Heart left ventricle (tissue), 16 donors: Measurements from ENCODE around the gene FZD1. TPM values are rescaled to one million over a fixed set of nuclear protein-coding genes. Genes with fewer than 3 reads are reported as not detected.

Experiments
- ATAC-seq, 4 donors: fragments of 200-7000 bp; cut with Tn5 transposase; one replicate each; pipeline ENCODE4 v1.9.1; 2020 to 2022; ENCODE audit warnings: moderate library complexity in 4 of 4, mild to moderate bottlenecking in 3 of 4, moderate number of reproducible peaks in 1 of 4
- DNase-seq, 5 donors: peaks; one replicate each; pipeline ENCODE4 v3.0.0-alpha.2; 2020
- H3K27ac ChIP-seq, 12 donors: fragments of 200-600 bp; sonication (generic) in 4 of 12; one replicate each; pipeline versions ENCODE4 v1.5.0 to v1.8.0; 2016 to 2022; ENCODE audit warnings: mild to moderate bottlenecking in 2 of 12
- H3K27me3 ChIP-seq, 9 donors: fragments of 200-600 bp; sonication (generic) in 2 of 9; one replicate each; pipeline versions ENCODE4 v1.5.1 to v1.8.0; 2016 to 2022; ENCODE audit warnings: mild to moderate bottlenecking in 3 of 9
- H3K36me3 ChIP-seq, 9 donors: fragments of 200-600 bp; sonication (generic) in 2 of 9; one replicate each; pipeline versions ENCODE4 v1.5.0 to v1.8.0; 2018 to 2022; ENCODE audit warnings: mild to moderate bottlenecking in 2 of 9
- H3K4me1 ChIP-seq, 12 donors: fragments of 200-600 bp; sonication (generic) in 4 of 12; one replicate each; pipeline versions ENCODE4 v1.5.0 to v1.8.0; 2016 to 2022; ENCODE audit warnings: mild to moderate bottlenecking in 3 of 12
- H3K4me3 ChIP-seq, 12 donors: fragments of 200-600 bp; sonication (generic) in 4 of 12; one replicate each; pipeline versions ENCODE4 v1.5.0 to v1.8.0; 2017 to 2022; ENCODE audit warnings: mild to moderate bottlenecking in 9 of 12, moderate library complexity in 4 of 12
- H3K9me3 ChIP-seq, 12 donors: fragments of 200-600 bp; sonication (generic) in 4 of 12; one replicate each; pipeline versions ENCODE4 v1.5.0 to v1.8.0; 2016 to 2022; ENCODE audit warnings: mild to moderate bottlenecking in 1 of 12
- POLR2A ChIP-seq, 2 donors: fragments of 450-650 bp; IDR thresholded peaks; one replicate each; pipeline ENCODE4 v1.6.1; 2017; ENCODE audit warnings: antibody characterized with exemption in 2 of 2, mild to moderate bottlenecking in 2 of 2, moderate library complexity in 2 of 2
- WGBS, 4 donors: extraction: QIAGEN DNeasy Blood & Tissue Kit in 2 of 4; methylation state at CpG; one replicate each; pipeline versions ENCODE4 v1.1.5 to v1.1.7; 2013 to 2018; 5-methylcytosine and 5-hydroxymethylcytosine counted together
- intact Hi-C, 10 donors: fragments of 100-400 bp; cut with DNase I; formaldehyde crosslinking; loops; one replicate each; pipeline versions ENCODE4 v1.11.1 to v1.14.2; 2022
- polyA plus RNA-seq, 2 donors: library from polyadenylated mRNA; stranded (reverse); fragments of 200-250 nt; gene quantifications; one replicate each; pipeline ENCODE4 v1.2.3, GENCODE V29; 2013
- total RNA-seq, 9 donors: library from RNA; depleted of rRNA in 2 of 9; stranded (reverse); fragments of >200 nt in 2 of 9; fragmentation: NEBNext Ultra II Directional in 3 of 9; extraction: Animal tissue kit (Norgen Biotek cat#: 25700) in 3 of 9; gene quantifications; one replicate each; pipeline versions ENCODE4 v1.1.0 to v1.2.4, GENCODE V29; 2016 to 2023
- TF ChIP-seq, protein P1 (sequence below), 12 donors: fragments of 200-600 bp; sonication (generic) in 4 of 12; IDR thresholded peaks; one replicate each; pipeline versions ENCODE4 v1.5.0 to v1.8.0; 2018 to 2022; ENCODE audit warnings: antibody characterized with exemption in 12 of 12, mild to moderate bottlenecking in 5 of 12
- donor health status: ischemic (EF 13 %, LVEDD 7.1; RV severe dilation, severe dysfunction).
- donor health status: healthy with polysubstance abuse.
- donor health status: DM: no; HTN: yes; CAD: no.
- donor health status: DM: no; HTN: no; CAD: no.
- donor health status: ischemic (EF 25% LVEDD 6.9; RV normal size, moderate dysfunction).
- donor health status: ischemic (EF 25% LVEDD 5.7; RV mildly dilated, moderate dysfunction).
- donor health status: healthy.
- donor health status: DM: yes; HTN: yes; CAD: no.
- donor health status: ischemic (EF 35%, LVEDD 5.7; RV mildly dilated, moderate dysfunction).
- donor health status: nonischemic (EF 11% LVEDD 7.7; RV severe dilation, severe dysfunction).
- donor health status: DM: yes; HTN: yes; CAD: no.
- donor health status: PGD.
- donor health status: ischemic (EF 29% LVEDD 5.4; RV normal size, mild dysfunction).
- donor health status: nonischemic (EF 23%, LVEDD 6.1; RV moderate dilation, normal function).

The FZD1 gene
- total and polyA plus RNA-seq, 11 donors: 4.7 to 29.8 (median 16.5) TPM

DNA sequence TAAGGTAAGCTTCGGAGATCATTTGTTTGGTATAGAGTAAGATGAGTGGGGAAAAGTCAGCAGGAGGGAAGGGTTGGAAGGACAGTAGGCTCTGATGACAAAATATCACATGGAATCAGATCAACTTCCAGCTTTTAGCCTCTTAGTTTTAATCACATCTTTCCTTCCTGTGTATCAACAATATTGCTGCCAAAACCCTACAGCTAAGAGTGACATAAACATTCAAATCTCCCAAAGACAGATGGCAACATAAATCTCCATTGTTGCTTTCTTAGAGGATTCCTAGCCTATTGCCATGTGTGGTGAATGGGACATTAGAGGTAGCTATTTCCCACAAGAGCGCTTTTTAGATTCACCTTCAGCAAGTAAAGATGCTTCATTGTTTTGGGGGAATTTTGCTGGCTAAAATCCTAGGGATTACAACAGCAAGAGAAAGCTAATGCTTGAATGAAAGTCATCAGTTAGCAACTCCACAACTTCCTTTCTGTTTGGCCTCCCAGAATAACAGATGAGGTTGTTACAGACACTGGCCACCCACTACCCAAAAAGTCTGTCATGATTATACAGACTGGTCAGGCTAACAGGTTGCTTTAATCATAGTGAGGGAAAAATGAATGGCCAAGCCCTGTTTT is 35.2 kb upstream of the FZD1 start:
- 88 to 93% (median 91%) methylated on average over 2 of the region's 2 CpGs for WGBS, 4 donors

DNA sequence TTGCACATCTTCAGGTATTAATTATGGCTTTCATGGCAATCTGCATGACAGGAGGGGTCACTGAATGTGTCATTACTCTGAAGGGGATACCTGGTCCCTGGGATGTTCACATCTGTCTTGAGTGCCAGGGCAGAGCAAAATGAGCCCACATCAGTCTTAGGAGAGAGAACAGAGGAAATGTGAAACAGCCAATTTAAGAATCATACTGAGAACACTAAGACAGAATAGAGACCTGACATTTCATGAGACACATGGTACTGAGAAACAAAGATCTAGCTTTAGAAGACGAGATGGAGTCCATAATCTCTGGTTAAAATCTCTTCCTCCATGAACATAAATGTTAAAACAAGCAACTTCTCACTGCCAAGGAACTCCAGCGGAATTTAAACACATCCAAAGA is 34.1 kb upstream of the FZD1 start:
- Histone ChIP-seq H3K4me3 (no peak overlapping the region), H3K27ac (no peak overlapping the region), H3K4me1 (no peaks in the 10 kb centered on the region), H3K27me3 (no peaks in the 10 kb centered on the region), H3K9me3 (peaks cover 0 to 8% (median 0%) of the 10 kb centered on the region in 12 donors), H3K36me3 (no peaks in the 10 kb centered on the region)
- WGBS, 4 donors: 90 to 96% (median 94%) methylated on average over 2 of the region's 2 CpGs
- intact Hi-C loops: no loop called here
- DNase-seq (no peak), ATAC-seq (no peak)
- TF ChIP-seq, protein P1, sequence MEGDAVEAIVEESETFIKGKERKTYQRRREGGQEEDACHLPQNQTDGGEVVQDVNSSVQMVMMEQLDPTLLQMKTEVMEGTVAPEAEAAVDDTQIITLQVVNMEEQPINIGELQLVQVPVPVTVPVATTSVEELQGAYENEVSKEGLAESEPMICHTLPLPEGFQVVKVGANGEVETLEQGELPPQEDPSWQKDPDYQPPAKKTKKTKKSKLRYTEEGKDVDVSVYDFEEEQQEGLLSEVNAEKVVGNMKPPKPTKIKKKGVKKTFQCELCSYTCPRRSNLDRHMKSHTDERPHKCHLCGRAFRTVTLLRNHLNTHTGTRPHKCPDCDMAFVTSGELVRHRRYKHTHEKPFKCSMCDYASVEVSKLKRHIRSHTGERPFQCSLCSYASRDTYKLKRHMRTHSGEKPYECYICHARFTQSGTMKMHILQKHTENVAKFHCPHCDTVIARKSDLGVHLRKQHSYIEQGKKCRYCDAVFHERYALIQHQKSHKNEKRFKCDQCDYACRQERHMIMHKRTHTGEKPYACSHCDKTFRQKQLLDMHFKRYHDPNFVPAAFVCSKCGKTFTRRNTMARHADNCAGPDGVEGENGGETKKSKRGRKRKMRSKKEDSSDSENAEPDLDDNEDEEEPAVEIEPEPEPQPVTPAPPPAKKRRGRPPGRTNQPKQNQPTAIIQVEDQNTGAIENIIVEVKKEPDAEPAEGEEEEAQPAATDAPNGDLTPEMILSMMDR (IDR thresholded peaks at IDR 0.05): no peak
- no peak for TF ChIP-seq POLR2A (IDR thresholded peaks at IDR 0.05)

More for the DNA sequence above, 35.2 kb upstream of the FZD1 start:
- Histone ChIP-seq H3K9me3 (peaks cover 0 to 8% (median 0%) of the 10 kb centered on the region in 12 donors), H3K27ac (no peak overlapping the region), H3K36me3 (no peaks in the 10 kb centered on the region), H3K4me1 (no peaks in the 10 kb centered on the region), H3K27me3 (no peaks in the 10 kb centered on the region), H3K4me3 (no peak overlapping the region)
- intact Hi-C loops: no loop called here
- ATAC-seq: no peak
- no peak for TF ChIP-seq POLR2A (IDR thresholded peaks at IDR 0.05)
- TF ChIP-seq, protein P1 (IDR thresholded peaks at IDR 0.05): no peak
- DNase-seq: no peak

DNA sequence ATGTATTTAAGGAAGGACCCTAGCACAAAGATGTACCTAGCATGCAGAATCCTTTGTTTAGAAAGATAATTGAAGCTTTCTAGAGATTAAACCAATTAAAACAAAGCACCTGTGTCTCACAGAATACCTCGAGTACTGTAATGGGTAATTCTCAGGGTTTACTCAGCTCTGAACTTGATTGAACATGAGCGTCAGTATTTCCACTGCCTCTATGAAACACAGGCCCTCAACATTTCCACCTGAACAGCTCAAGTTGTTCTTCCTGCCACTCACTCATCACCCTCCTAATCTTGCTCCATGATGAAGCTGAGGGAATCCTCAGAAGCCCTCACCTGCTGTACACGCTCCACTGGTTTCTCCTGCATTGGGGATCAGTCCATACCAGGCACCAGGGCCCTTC is 33.7 kb upstream of the FZD1 start:
- H3K27ac ChIP-seq: no peak overlapping the region
- TF ChIP-seq, protein P1 (IDR thresholded peaks at IDR 0.05): no peak
- no peak for TF ChIP-seq POLR2A (IDR thresholded peaks at IDR 0.05)
- H3K4me1 ChIP-seq: no peaks in the 10 kb centered on the region
- H3K9me3 ChIP-seq: peaks cover 0 to 8% (median 0%) of the 10 kb centered on the region in 12 donors
- H3K27me3 ChIP-seq: no peaks in the 10 kb centered on the region
- H3K36me3 ChIP-seq: no peaks in the 10 kb centered on the region
- no peak for ATAC-seq
- DNase-seq: no peak
- WGBS, 4 donors: 72 to 91% (median 80%) methylated on average over 3 of the region's 3 CpGs
- H3K4me3 ChIP-seq: no peak overlapping the region
- intact Hi-C loops: no loop called here

DNA sequence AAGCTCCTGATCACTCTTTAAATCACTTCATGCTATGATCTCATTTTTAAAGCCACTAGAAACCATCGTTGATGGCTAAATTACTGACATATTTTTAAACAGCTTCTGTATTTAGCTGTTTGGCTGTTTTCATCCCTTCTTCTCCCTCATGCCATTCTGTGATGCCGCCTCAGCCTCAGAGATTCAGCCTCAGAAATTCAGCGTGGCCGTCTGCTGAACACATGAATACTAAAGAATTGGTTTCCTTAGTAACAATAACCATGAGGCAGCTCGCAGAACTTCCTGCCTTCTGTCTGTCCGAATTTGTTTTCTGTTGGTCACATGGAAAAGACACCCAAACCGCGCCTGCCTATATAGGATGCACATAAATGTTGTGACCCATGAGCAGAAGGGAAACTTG is 31.0 kb upstream of the FZD1 start:
- intact Hi-C loops: no loop called here
- Histone ChIP-seq H3K9me3 (no peaks in the 10 kb centered on the region), H3K4me1 (no peaks in the 10 kb centered on the region), H3K27me3 (no peaks in the 10 kb centered on the region), H3K27ac (no peak overlapping the region), H3K36me3 (no peaks in the 10 kb centered on the region), H3K4me3 (no peak overlapping the region)
- ATAC-seq (no peak), DNase-seq (no peak)
- TF ChIP-seq, protein P1 (IDR thresholded peaks at IDR 0.05): no peak
- no peak for TF ChIP-seq POLR2A (IDR thresholded peaks at IDR 0.05)
- 58 to 72% (median 69%) methylated on average over 8 of the region's 8 CpGs for WGBS, 4 donors
